ENCODE measurements around the gene MOV10L1. TPM values are rescaled to one million over a fixed set of nuclear protein-coding genes. Genes with fewer than 3 reads are reported as not detected.

The MOV10L1 gene
- total RNA-seq (2011; cell fraction: chromatin; rRNA removed; ENCODE audit: low replicate concordance): 2.1 and 2.8 TPM in 2 replicates
- total RNA-seq (2011; cell fraction: nucleolus; rRNA removed): 0.39 and 1.3 TPM in 2 replicates
- total RNA-seq (2011; cell fraction: nucleoplasm; rRNA removed): 0.69 and 1.2 TPM in 2 replicates
- total RNA-seq (2014; rRNA removed) (0.09 and 0.33 TPM in 2 replicates), total RNA-seq (2014; rRNA removed; fragmentation: Illumina TruSeq; extraction: Trizol) (0.10 and 0.22 TPM in 2 replicates), total RNA-seq (2015; rRNA removed; fragmentation: Illumina TruSeq; extraction: Trizol) (0.30 and 0.43 TPM in 2 replicates), total RNA-seq (2021) (0.33 and 0.34 TPM in 2 replicates), polyA plus RNA-seq (2011; rRNA removed) (0.40 and 0.43 TPM in 2 replicates), polyA plus RNA-seq (2014; fragmentation: Illumina TruSeq; extraction: Trizol) (0.15 and 0.24 TPM in 2 replicates), polyA plus RNA-seq (2014; fragmentation: Nextera tagmentation; extraction: Ambion mirVana) (under 1 TPM; 0.06 to 0.10 TPM), polyA plus RNA-seq (2014; rRNA removed) (0.15 and 0.85 TPM in 2 replicates), polyA minus RNA-seq (2011; rRNA and poly(A)+ RNA removed) (0.21 and 0.24 TPM in 2 replicates), Bru-seq, nascent RNA (percentile 30 among the genes with signal in this experiment), BruChase-seq, experiment 1, labeled RNA remaining after a 2-hour chase (percentile 21 among the genes with signal in this experiment), BruChase-seq, experiment 2, labeled RNA remaining after a 6-hour chase (percentile 17 among the genes with signal in this experiment)
- polyA plus RNA-seq (2011; cell fraction: cytosol; rRNA removed): 0.16 and 0.18 TPM in 2 replicates
- polyA plus RNA-seq (2011; cell fraction: nucleus; rRNA removed): 2.0 and 2.7 TPM in 2 replicates
- polyA plus RNA-seq (2012): 0.61 and 1.1 TPM in 2 replicates
- not detected in 2 replicates for polyA minus RNA-seq (2011; cell fraction: cytosol; rRNA and poly(A)+ RNA removed)
- polyA minus RNA-seq (2011; cell fraction: nucleus; rRNA and poly(A)+ RNA removed): 0.27 and 1.2 TPM in 2 replicates
- long read RNA-seq, experiment 1: 0 reads
- long read RNA-seq, experiment 2: 0 reads
- long read RNA-seq, experiment 3: 0 reads

DNA sequence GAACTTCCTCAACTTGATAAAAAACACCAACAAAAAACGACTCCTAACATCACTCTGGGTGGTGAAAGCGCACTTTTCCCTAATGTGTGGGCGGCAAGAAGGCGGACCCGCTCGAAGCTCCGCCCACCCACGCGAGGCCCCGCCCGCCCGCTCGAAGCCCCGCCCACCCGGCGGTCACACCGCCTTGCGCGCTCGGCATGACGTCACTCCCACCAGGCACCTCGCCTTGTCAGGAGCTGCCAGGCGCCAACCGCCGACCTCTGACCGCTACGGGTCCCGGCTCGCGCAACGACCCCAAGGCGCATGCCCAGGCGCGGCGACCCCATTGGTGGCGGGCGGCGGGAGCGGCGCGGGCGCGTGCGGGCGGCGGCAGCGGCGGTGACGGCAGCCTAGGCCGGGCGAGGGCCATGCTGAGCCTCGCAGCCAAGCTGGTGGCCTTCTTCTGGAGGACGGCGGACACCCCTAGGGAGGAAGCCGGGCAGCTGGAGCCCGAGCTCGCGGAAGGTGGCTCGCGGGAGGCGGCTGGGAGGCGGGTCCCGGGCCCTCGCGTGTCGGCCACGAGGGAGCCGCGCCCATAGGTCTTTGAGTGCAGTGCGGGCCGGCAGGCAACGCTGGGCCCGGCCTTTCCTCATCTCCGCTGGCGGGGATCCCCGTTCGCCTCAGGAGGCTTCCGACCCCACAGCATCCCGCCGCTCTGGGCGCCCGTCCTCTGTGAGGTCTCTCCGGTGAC, at the start of gene MOV10L1:
TSS of gene MOV10L1 (plus strand) at position 325 of the 730 bp plus-strand sequence. CDS start at position 408, 83 bp downstream.
- peaks cover 4% of the 10 kb centered on the region for H3K9me3 ChIP-seq (replicated peaks; ENCODE audit: control insufficient read depth, insufficient read depth, low read depth, low read length)
- no peaks in the 10 kb centered on the region for H4K20me1 ChIP-seq (replicated peaks; ENCODE audit: control insufficient read depth, insufficient read depth, low read length)
- POLR2A ChIA-PET: interaction anchor here (0.7 kb wide), 1 partner anchor 745 kb away, joined by 3 read pairs; no protein-coding TSS in a partner anchor
- no peak within 1 kb of the TSS for H3K4me3 ChIP-seq
- H2AFZ ChIP-seq (ENCODE audit: low read depth, low read length): no peak within 1 kb of the TSS
- H3K27ac ChIP-seq (ENCODE audit: extremely low read depth, low read depth, low read length): no peak within 1 kb of the TSS
- H3K9me1 ChIP-seq (ENCODE audit: control insufficient read depth, insufficient read depth, low read length): no peaks in the 10 kb centered on the region
- in situ Hi-C loops (cut with MboI): no loop called here
- H3K4me1 ChIP-seq (replicated peaks in 1 of 2; ENCODE audit: control insufficient read depth in 2 of 2, insufficient read depth in 2 of 2, low read length in 2 of 2): peaks cover 0 to 11% of the 10 kb centered on the region in 2 experiments; a peak in 4 of 5 replicates
- no peaks in the 10 kb centered on the region for H3K27me3 ChIP-seq (ENCODE audit: control insufficient read depth in 2 of 2, insufficient read depth in 2 of 2, low read length in 2 of 2)
- ATAC-seq (0 out of 3 replicates have a peak, but pooled peaks have one; percentile 26), FAIRE-seq (no peak), DNase-seq (ENCODE audit: extremely low read depth in 1 of 4, low spot score in 3 of 4) (peak in 3 of 4 experiments; percentile 54 to 73 (median 62))
- no peaks in the 10 kb centered on the region for H3K36me3 ChIP-seq (ENCODE audit: control insufficient read depth, insufficient read depth, low read length)
- CTCF ChIA-PET (ENCODE audit: low intra/inter-chr PET ratio): no interaction called here
- no peak within 1 kb of the TSS for H3K4me2 ChIP-seq (ENCODE audit: insufficient read depth, low read length)
- BruUV-seq (replicated peaks): no TSS peak
- H3K9ac ChIP-seq (ENCODE audit: insufficient read depth in 1 of 2, low read depth in 2 of 2, low read length in 2 of 2): no peak within 1 kb of the TSS
- intact Hi-C loops (cut with micrococcal nuclease): no loop called here
- 87% methylated on average over 8 of the region's 83 CpGs for WGBS (ENCODE audit: insufficient coverage, low coverage, missing lambda C conversion rate)
- no peaks in the 10 kb centered on the region for H3K79me2 ChIP-seq (ENCODE audit: control insufficient read depth, insufficient read depth, low read length)
- TF ChIP-seq SNRNP70 (optimal IDR thresholded peaks at IDR 0.05; ENCODE audit: low read depth, low read length) (no peak), HDAC8 (tag; IDR thresholded peaks at IDR 0.05) (no peak), MCM5 (IDR thresholded peaks at IDR 0.05; ENCODE audit: low read depth) (no peak), NFXL1 (CRISPR knock-in tag; IDR thresholded peaks at IDR 0.05) (no peak), ZNF75A (CRISPR knock-in tag; IDR thresholded peaks at IDR 0.05) (no peak), HDAC6 (IDR thresholded peaks at IDR 0.05; ENCODE audit: low read depth, low read length) (no peak), PHB2 (IDR thresholded peaks at IDR 0.05; ENCODE audit: low read depth) (no peak), CCNT2 (IDR thresholded peaks at IDR 0.05; ENCODE audit: borderline replicate concordance, extremely low read depth, insufficient read length, low read depth, low read length) (no peak), NEUROD1 (IDR thresholded peaks at IDR 0.05; ENCODE audit: borderline replicate concordance, low read depth, low read length, partially characterized antibody) (no peak)
- TF ChIP-seq, protein P1, sequence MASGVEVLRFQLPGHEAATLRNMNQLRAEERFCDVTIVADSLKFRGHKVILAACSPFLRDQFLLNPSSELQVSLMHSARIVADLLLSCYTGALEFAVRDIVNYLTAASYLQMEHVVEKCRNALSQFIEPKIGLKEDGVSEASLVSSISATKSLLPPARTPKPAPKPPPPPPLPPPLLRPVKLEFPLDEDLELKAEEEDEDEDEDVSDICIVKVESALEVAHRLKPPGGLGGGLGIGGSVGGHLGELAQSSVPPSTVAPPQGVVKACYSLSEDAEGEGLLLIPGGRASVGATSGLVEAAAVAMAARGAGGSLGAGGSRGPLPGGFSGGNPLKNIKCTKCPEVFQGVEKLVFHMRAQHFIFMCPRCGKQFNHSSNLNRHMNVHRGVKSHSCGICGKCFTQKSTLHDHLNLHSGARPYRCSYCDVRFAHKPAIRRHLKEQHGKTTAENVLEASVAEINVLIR (CRISPR knock-in tag; IDR thresholded peaks at IDR 0.05): no peak
- TF ChIP-seq, protein P2, sequence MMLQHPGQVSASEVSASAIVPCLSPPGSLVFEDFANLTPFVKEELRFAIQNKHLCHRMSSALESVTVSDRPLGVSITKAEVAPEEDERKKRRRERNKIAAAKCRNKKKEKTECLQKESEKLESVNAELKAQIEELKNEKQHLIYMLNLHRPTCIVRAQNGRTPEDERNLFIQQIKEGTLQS (IDR thresholded peaks at IDR 0.05): peak; percentile 51; the same call in 1 of the 2 replicates
- TF ChIP-seq, protein P2 (CRISPR knock-in tag; conservative IDR thresholded peaks at IDR 0.05): no peak
- TF ChIP-seq, protein P3, sequence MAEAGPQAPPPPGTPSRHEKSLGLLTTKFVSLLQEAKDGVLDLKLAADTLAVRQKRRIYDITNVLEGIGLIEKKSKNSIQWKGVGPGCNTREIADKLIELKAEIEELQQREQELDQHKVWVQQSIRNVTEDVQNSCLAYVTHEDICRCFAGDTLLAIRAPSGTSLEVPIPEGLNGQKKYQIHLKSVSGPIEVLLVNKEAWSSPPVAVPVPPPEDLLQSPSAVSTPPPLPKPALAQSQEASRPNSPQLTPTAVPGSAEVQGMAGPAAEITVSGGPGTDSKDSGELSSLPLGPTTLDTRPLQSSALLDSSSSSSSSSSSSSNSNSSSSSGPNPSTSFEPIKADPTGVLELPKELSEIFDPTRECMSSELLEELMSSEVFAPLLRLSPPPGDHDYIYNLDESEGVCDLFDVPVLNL (CRISPR knock-in tag; IDR thresholded peaks at IDR 0.05; ENCODE audit: low read depth): no peak
- TF ChIP-seq, protein P4, sequence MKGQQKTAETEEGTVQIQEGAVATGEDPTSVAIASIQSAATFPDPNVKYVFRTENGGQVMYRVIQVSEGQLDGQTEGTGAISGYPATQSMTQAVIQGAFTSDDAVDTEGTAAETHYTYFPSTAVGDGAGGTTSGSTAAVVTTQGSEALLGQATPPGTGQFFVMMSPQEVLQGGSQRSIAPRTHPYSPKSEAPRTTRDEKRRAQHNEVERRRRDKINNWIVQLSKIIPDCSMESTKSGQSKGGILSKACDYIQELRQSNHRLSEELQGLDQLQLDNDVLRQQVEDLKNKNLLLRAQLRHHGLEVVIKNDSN (CRISPR knock-in tag; IDR thresholded peaks at IDR 0.05): no peak

All from K562 (cell line).